Activated T-cell treated with anti-CD3 and anti-CD28 coated beads, Interleukin-2, amount 50 U/mL, for 72 hours (primary cell): ENCODE data around the gene OR4D5. TPM values are rescaled to one million over a fixed set of nuclear protein-coding genes. Genes with fewer than 3 reads are reported as not detected.

ENCODE experiments used
- ATAC-seq, 2 donors: fragments of 150-1000 bp; cut with Tn5 transposase; replicated peaks in 1 of 2; 2 replicates each; pipeline ENCODE4 v1.10.0; 2021; ENCODE audit warnings: moderate library complexity in 2 of 2, mild to moderate bottlenecking in 1 of 2
- DNase-seq, 2 donors: peaks; one replicate each; pipeline ENCODE4 v3.0.0; 2021 to 2022; ENCODE audit warnings: mixed read lengths in 1 of 2
- H3K27ac Mint-ChIP-seq: one replicate; pipeline ENCODE4 v1.8.0; 2022; ENCODE audit warnings: mild to moderate bottlenecking, moderate library complexity, mixed read lengths
- H3K27me3 Mint-ChIP-seq: one replicate; pipeline ENCODE4 v1.8.0; 2022; ENCODE audit warnings: low read depth, mixed read lengths
- H3K36me3 Mint-ChIP-seq, 2 donors: one replicate each; pipeline ENCODE4 v1.8.0; 2022; ENCODE audit warnings: mixed read lengths in 2 of 2, mild to moderate bottlenecking in 1 of 2; ENCODE audit not compliant: insufficient read depth in 2 of 2
- H3K4me1 Mint-ChIP-seq: one replicate; pipeline ENCODE4 v1.8.0; 2022; ENCODE audit warnings: low read depth, mixed read lengths
- H3K4me3 Mint-ChIP-seq, 2 donors: one replicate each; pipeline ENCODE4 v1.8.0; 2022; ENCODE audit warnings: mild to moderate bottlenecking in 2 of 2, mixed read lengths in 2 of 2, moderate library complexity in 2 of 2
- H3K9me3 Mint-ChIP-seq, 2 donors: one replicate each; pipeline ENCODE4 v1.8.0; 2022; ENCODE audit warnings: mixed read lengths in 2 of 2
- total RNA-seq, 2 donors: library from RNA; stranded (reverse); gene quantifications; one replicate each; pipeline ENCODE4 v1.2.3, GENCODE V29; 2022

The OR4D5 gene
- total RNA-seq, 2 donors from 2014 or later: not detected

DNA sequence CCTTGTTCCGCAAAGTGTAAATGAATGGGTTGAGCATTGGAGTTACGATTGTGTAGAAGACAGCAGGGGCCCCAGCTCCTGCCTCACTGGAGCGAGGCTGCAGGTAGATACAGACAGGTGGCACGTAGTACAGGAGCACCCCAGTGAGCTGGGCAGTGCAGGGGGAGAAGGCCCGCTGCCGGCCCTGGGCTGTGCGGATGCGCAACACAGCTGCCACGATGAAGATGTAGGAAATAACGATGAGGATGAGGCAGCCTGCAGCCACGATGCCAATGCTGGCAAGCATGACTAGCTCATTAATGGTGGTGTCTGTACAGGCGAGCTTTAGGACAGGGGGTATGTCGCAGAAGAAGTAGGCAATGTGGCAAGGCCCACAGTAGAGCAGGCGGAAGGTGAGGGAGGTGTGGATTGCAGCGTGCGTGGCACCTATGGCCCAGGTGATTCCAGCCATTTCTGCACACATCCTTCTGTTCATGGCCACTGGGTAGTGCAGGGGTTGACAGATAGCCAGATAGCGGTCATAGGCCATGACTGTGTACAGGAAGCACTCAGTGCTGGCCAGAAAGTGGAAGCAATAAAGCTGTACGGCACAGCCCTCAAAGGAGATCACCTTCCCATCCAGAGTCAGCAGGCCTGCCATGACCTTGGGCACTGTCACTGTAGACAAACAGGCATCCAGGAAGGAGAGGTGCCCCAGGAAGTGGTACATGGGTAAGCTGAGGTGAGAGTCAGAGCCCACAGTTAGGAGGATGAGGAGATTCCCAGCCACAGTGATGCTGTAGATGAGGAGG is 37.5 kb downstream of the OR4D5 start:
- ATAC-seq (no peak), DNase-seq (no peak)
- no peaks in the 10 kb centered on the region for H3K36me3 Mint-ChIP-seq
- H3K27me3 Mint-ChIP-seq: no peaks in the 10 kb centered on the region
- H3K4me3 Mint-ChIP-seq: no peak overlapping the region
- peaks cover 0 to under 1% of the 10 kb centered on the region in 2 donors for H3K9me3 Mint-ChIP-seq
- H3K27ac Mint-ChIP-seq: no peak overlapping the region
- no peaks in the 10 kb centered on the region for H3K4me1 Mint-ChIP-seq

DNA sequence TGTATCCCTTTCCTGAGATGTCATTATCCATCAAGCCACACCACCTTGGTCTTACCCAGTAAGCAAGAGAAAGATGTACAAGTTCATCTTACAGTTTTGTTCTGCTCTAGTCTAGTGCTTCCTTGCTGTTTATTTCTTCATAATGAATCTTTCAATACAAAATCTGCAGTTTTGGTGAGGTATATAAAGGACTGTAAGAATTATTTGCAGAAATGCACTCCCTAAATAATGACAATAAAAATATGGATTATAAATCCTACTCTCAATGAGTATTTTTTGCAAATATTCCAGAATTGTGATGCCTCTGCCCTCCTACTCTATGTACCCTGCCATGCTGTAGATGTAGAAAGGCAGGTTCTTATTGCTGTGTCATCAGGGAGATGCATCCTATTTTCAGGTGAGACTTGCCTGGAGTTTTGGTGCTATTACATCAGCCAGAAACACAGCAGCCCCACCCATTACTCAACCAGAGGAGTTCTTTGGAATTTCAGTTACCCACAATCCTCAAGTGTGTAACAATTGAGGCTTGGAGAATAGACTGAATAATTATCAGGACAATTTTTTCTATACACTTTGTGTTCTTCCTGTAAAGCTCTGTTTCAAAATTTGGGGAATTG is 38.4 kb downstream of the OR4D5 start, which contains the start of gene OR10S1:
Gene OR10S1 (minus strand): TSS at position 51 of the 617 bp plus-strand sequence. CDS start 117 bp downstream, outside the sequence.
- Mint-ChIP-seq H3K9me3 (peaks cover 4 to 5% of the 10 kb centered on the region in 2 donors), H3K36me3 (no peaks in the 10 kb centered on the region), H3K27ac (no peak within 1 kb of the TSS), H3K27me3 (no peaks in the 10 kb centered on the region), H3K4me1 (no peaks in the 10 kb centered on the region), H3K4me3 (no peak within 1 kb of the TSS)
- no peak for ATAC-seq
- DNase-seq: no peak

DNA sequence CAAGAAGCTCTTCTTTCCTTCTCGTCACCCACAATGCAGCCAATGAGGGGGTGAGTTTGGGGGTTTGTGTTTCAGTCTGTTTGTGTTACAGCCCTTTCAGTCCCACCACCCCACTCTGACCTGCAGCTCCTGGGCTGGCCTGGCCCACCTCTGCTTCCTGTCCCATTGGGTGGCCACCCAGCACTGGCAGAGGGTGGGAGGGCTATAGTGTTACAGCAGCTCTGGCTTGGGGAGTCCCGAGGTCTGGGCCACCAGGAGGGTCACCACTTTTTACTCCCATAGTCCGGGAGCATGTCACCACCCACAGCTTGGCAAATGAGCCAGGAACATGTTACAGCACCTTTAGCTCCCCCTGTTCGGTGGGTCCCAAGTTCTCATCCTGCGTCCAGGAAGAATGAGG is 39.9 kb downstream of the OR4D5 start:
- no peak overlapping the region for H3K27ac Mint-ChIP-seq
- no peaks in the 10 kb centered on the region for H3K36me3 Mint-ChIP-seq
- H3K4me1 Mint-ChIP-seq: no peaks in the 10 kb centered on the region
- H3K9me3 Mint-ChIP-seq: peaks cover 6 to 8% of the 10 kb centered on the region in 2 donors
- no peak for ATAC-seq
- H3K27me3 Mint-ChIP-seq: no peaks in the 10 kb centered on the region
- DNase-seq: no peak
- no peak overlapping the region for H3K4me3 Mint-ChIP-seq

Other genes with a start within 250 kb of the OR4D5 start
- gene ZNF202, start 198.0 kb upstream of the OR4D5 start, total RNA-seq: 10 to 100 TPM in 1 of 2 donors, 1 to 10 TPM in 1; 8.6 to 11.5 TPM
- gene OR6X1, start 185.1 kb upstream of the OR4D5 start, total RNA-seq: not detected
- not detected for gene OR6M1, start 133.3 kb upstream of the OR4D5 start, total RNA-seq
- gene TMEM225, start 53.9 kb upstream of the OR4D5 start, total RNA-seq: not detected
- gene OR8D4, start 37.5 kb upstream of the OR4D5 start, total RNA-seq: not detected
- not detected for gene OR6T1, start 4.2 kb downstream of the OR4D5 start, total RNA-seq
- gene OR10S1, start 38.2 kb downstream of the OR4D5 start, total RNA-seq: not detected
- not detected for gene OR10G6, start 55.5 kb downstream of the OR4D5 start, total RNA-seq
- not detected for gene OR10G4, start 73.4 kb downstream of the OR4D5 start, total RNA-seq
- not detected for gene OR10G9, start 83.4 kb downstream of the OR4D5 start, total RNA-seq
- not detected for gene OR10G8, start 87.2 kb downstream of the OR4D5 start, total RNA-seq
- not detected for gene OR10G7, start 101.7 kb downstream of the OR4D5 start, total RNA-seq
- gene VWA5A, start 175.8 kb downstream of the OR4D5 start, total RNA-seq: 10 to 100 TPM; 14.2 to 19.0 TPM
- gene OR10D3, start 243.7 kb downstream of the OR4D5 start, total RNA-seq: not detected